RCC 7860 (cell line): ENCODE results near the gene CIROP.
A peak's percentile ranks its signal among the peaks of the same experiment; 100 is the strongest.
"Not testable (repeated sequence)": the region's sequence is repeated elsewhere in the genome, so short reads cannot be mapped to it uniquely, and the experiment has no call there.

Source experiments
- DNase-seq: peaks from one replicate; pipeline ENCODE4 v3.0.0-alpha.2; 2015; ENCODE audit warnings: low spot score
- FAIRE-seq: peaks from 2 replicates; lab custom pipeline; 2012; peaks lifted over from hg19 to GRCh38; lab: Jason Lieb, UNC

The CIROP gene

GRCh38 chr14:23115039-23115731 is 10.4 kb upstream of the CIROP start:
- DNase-seq: peak; percentile 82
- FAIRE-seq: peak; percentile 38

- FAIRE-seq (no peak), DNase-seq (no peak)
These were observed 9.9 kb upstream of the CIROP start for GRCh38 chr14:23114669-23115038.

- DNase-seq (no peak), FAIRE-seq (no peak)
These were observed 9.3 kb upstream of the CIROP start for GRCh38 chr14:23114120-23114458.

- no peak for FAIRE-seq
These were observed 8.8 kb upstream of the CIROP start for GRCh38 chr14:23113431-23114119.

GRCh38 chr14:23112359-23113178 is 7.8 kb upstream of the CIROP start:
- FAIRE-seq: no peak
- no peak for DNase-seq

More at GRCh38 chr14:23113431-23114119, 8.8 kb upstream of the CIROP start:
- no peak for DNase-seq

- DNase-seq (no peak), FAIRE-seq (no peak)
These were observed 6.0 kb upstream of the CIROP start for GRCh38 chr14:23110579-23111365.

- DNase-seq (no peak), FAIRE-seq (no peak)
These were observed 5.0 kb upstream of the CIROP start for GRCh38 chr14:23109769-23110168.

GRCh38 chr14:23108169-23108568 is 3.4 kb upstream of the CIROP start:
- FAIRE-seq, DNase-seq: not testable (repeated sequence)

- FAIRE-seq, DNase-seq: not testable (repeated sequence)
These were observed 2.8 kb upstream of the CIROP start for GRCh38 chr14:23107620-23108019.

- no peak for DNase-seq
These were observed 1.9 kb upstream of the CIROP start for GRCh38 chr14:23106747-23107045.

GRCh38 chr14:23105348-23105824 is 597 bp upstream of the CIROP start:
- DNase-seq: no peak
- FAIRE-seq: no peak

More at GRCh38 chr14:23106747-23107045, 1.9 kb upstream of the CIROP start:
- FAIRE-seq: no peak

GRCh38 chr14:23104070-23104590 is 659 bp downstream of the CIROP start:
- DNase-seq: no peak
- FAIRE-seq: no peak

- DNase-seq: no peak
- no peak for FAIRE-seq
These were observed 1.2 kb downstream of the CIROP start for GRCh38 chr14:23103581-23103980.

GRCh38 chr14:23102801-23103200 is 2.0 kb downstream of the CIROP start:
- DNase-seq: no peak
- FAIRE-seq: no peak

GRCh38 chr14:23101986-23102625 is 2.7 kb downstream of the CIROP start:
- DNase-seq (no peak), FAIRE-seq (no peak)

- DNase-seq: no peak
- no peak for FAIRE-seq
These were observed 3.4 kb downstream of the CIROP start for GRCh38 chr14:23101213-23101970.

GRCh38 chr14:23099212-23099861 is 5.5 kb downstream of the CIROP start:
- FAIRE-seq: no peak
- DNase-seq: no peak

- FAIRE-seq: no peak
- DNase-seq: no peak
These were observed 7.0 kb downstream of the CIROP start for GRCh38 chr14:23097786-23098185.
